ENCODE measurements around the gene GPA33.

DNA sequence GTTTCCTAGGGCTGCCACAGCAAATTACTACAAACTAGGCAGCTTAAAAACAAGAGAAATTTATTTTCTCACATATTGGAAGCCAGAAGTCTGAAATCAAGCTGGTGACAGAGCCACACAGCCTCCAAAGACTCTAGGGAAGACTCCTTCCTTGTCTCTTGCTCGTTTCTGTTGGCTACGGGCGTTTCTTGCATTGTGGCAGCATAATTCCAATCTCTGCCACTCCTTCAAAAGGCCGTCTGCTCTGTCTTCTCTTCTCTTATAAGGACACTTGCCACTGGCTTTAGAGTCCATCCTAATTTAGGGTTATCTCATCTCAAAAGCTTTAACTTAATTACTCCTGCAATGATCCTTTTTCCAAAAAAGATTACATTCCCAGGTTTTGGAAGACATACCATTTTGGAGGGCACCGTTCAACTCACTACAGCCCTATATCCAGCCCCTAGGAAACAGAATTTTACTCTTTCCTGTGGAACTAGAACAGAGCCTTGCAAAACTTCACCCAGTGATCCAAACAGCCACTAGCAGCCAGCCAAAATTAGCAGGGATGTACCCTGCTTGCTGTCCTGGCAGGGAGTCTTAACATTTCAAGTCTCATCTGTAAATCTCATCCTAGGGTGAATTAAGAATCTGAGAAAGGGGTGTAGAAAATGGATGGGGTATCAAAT is 12.9 kb upstream of the GPA33 start:
- TF ChIP-seq CTCF (IDR thresholded peaks at IDR 0.05) (no peak), POLR2A (IDR thresholded peaks at IDR 0.05) (no peak), EP300 (IDR thresholded peaks at IDR 0.05; ENCODE audit: low read depth) (no peak)

All from transverse colon (tissue), 3 donors.